Activated CD8-positive, alpha-beta memory T cell treated with anti-CD3 and anti-CD28 coated beads for 1 hour (primary cell): ENCODE data around the gene ANKRD18B.
"Not testable (repeated sequence)": the region's sequence is repeated elsewhere in the genome, so short reads cannot be mapped to it uniquely, and the experiment has no call there.

Experiments
- DNase-seq, 2 donors: peaks; one replicate each; pipeline ENCODE4 v3.0.0-alpha.2; 2020; ENCODE audit warnings: low read depth in 1 of 2; ENCODE audit errors: extremely low read depth in 1 of 2

Gene ANKRD18B

DNA sequence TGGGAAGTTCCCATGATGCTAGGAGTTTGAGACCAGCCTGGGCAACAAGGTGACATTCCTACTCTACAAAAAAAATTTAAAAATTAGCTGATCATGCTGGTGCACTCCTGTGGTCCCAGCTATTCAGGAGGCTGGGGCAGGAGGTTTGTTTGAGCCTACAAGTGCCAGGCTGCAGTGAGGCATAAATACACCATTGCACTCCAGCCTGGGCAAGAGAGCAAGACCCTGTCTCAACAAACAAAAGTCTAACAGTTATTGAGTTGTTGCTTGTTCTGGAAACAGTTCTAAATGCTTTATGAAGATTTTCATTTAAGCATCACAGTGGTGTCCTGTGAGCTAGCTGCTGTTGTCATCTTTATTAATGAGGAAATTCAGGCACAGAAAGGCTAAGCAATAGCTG lies 4.0 kb downstream of the ANKRD18B start:
- DNase-seq, result not testable (repeated sequence)

DNA sequence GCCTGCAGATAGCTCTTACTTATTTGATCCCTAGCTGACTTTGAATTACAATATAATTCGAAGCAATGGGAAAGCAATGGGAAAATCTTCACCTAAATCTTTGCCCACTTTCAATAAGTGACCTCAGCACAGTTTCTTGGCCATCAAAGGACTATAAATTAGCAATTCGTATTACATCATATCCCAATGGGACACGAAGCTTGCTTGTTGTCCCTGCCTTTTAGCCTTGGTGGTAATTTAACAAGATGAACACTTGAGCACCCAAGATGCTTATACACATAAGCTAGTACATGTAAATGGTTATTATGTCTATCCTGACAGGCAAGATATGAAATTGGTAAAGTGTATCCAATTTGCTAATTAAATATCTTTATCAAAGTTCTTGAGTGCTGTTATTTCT lies 9.9 kb downstream of the ANKRD18B start:
- DNase-seq, result not testable (repeated sequence)

DNA sequence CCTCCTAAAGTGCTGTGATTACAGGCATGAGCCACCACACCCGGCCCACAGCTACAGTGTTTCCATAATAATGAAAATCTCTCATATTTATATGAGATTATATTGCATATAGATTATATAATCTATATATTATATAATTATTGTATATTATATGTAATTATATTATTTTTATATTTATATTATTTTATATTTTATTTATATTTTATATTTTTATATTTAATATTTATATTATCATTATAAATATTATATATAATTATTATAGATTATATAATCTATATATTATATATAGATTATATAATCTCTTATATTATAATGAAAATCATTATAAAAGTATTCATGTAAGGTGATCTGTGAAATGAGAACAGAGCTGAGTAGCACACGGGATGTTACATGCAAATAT lies 11.5 kb downstream of the ANKRD18B start:
- DNase-seq, result no peak

DNA sequence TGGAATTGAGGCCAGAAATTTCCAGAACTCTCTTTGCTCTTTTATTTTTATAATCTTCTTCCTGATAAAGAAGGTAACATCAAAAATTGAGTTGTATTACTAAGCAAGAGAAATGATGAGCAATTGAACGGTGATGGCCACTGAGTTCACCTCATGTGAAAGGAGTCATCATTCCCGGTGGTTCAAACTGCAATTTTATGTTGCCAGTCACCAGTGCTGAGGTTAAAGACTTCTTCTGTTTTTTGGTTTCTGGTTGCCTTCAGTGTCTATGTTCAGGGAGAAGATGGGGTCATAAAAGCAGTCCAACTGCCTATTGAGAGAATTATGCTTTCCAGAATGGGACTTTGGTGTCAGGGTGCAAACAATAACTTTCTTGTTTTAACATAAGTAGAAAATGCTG lies 19.4 kb downstream of the ANKRD18B start:
- not testable (repeated sequence) for DNase-seq

DNA sequence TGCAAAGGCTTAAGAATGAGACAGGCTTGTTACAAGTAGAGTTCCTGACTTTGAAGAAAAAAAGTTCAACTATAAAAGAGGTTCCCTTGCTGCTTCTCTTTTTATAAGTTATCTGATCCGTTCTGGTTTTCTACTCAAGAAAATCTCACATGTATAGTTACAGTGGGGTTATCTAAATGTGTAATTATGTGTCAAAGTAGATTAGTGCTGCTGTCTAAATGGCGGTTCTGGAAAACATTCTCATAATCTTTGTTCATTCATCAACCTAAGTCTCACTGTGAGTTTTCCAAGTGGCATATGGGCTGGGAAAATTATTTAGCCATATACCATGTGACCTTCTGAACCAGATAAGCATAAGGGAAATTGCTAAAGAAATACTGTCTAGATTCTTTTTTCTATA lies 21.7 kb downstream of the ANKRD18B start:
- not testable (repeated sequence) for DNase-seq

DNA sequence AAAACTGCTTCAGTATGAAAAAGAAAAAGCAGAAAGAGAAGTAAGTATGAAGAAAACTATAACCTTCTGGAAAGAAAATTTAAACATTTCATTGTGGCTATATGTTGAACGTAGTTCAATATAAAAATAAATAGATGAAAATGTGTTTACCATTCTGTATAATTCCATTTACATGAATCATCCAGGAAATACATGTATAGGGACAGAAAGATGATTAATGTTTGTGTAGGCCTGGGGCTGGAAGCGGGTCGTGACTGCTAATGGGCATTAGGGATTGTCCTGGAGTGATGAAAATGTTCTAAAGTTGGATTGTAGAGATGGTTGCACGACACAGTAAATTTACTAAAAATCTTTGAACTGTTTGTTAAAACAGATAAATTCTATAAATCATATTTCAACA lies 24.8 kb downstream of the ANKRD18B start:
- not testable (repeated sequence) for DNase-seq

DNA sequence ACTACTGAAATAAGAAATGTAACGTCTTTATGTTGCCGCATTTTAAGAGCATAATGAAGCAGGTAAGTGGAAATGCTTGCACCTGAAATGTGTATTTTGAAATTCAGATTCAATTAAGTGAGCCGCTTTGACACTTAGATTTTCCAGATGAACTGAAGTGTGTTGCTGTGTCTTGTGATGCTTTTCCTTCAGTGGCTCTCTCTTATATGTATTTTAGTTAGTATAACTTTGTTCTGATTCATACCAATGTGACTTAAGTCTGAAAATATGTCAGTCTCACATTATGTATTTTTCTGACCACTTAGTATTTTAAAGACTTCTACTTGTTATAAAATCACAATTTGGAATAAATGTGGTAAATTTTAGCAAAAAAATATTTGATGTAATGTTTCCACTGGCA lies 25.4 kb downstream of the ANKRD18B start:
- not testable (repeated sequence) for DNase-seq

DNA sequence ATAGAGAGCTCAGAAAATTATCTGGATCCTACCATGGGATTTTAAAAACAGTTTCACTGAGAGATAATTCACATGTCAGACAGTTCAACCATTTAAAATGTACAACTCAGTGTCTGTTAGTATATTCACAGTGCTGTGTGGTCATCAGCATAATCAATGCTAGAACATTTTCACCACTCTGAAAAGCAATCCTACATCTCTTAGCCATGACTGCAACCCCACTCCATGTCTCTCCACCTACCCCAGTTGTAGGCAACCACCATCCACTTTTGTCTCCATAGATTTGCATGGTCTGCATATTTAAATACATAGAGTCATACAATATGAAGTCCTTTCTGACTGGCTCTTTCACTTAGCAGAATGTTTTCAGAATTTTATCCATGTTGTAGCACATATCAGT lies 27.1 kb downstream of the ANKRD18B start:
- not testable (repeated sequence) for DNase-seq

DNA sequence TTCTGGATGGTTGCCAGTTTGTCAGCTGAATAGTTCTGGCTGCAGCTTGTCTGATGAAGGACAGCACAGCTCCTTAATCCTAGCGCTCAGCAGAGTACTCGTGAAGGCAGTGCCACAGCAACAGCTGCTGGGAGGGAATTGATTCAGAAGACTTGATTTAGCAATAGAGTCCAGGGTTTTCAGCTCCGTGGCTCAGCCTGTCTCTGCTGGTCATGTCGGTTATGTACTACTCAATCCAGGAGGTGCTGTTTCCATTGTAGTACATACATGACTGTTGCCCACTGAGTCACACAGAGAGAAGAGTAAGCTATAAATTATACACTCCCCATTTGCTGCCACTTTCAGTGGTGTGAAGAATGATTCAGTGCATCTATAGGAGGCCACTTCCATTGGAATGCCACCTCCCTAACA lies 28.3 kb downstream of the ANKRD18B start:
- not testable (repeated sequence) for DNase-seq

DNA sequence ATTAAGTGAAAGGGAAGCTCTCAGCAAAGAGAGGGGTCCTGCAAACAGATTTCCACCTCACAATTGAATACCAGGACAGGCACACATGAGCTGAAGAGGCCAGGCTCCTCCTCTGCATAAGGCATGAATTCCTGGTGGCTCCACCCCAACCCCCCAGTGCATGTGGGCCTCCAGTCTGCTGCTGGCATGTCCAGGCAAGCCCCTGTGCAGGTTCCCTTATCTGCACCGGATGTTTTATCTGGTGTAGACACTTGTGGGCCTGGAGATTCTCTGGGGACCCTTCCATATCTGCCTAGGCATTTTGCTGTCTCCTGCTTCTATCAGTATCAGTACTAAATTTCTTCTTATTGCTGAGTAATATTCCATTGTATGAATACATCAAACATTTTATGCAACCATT lies 36.2 kb downstream of the ANKRD18B start:
- not testable (repeated sequence) for DNase-seq

DNA sequence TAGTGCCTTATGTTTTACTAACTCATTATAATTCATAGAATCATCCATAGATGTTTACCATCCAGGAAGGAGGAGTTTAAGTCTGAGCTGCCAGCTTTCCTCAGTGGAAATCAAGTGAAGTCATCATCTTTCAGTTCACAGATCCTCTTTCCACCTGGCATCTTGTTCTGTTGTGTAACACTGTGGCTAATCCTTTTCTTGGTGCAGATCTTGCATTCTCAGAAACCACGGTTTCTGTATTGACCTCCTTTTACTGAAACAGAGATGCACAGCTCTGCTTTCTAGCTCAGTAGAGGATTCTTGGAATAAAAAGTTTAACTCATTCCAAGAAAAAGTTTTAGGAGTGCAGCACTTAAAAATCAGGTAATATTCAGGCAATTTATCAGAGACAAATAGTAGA lies 38.1 kb downstream of the ANKRD18B start:
- not testable (repeated sequence) for DNase-seq

DNA sequence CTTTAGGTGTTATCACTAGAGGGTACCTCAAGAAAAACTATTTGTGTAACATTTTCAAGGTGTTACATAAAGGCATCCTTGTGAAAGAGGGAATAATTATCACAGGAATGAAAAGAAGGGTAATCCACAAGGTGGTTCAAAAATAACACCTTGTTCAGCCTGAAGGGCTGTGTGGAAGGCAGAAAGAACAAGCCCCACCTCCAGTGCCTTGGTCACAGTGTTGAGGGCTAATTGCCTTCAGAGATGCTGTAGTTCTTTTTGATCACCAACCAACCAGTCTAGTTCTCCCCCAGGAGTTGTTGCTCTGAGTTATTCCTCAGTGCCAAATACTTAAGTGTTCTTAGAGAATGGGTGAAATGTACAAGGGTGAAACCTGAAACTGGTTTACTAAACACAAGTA lies 43.7 kb downstream of the ANKRD18B start:
- DNase-seq, result not testable (repeated sequence)

DNA sequence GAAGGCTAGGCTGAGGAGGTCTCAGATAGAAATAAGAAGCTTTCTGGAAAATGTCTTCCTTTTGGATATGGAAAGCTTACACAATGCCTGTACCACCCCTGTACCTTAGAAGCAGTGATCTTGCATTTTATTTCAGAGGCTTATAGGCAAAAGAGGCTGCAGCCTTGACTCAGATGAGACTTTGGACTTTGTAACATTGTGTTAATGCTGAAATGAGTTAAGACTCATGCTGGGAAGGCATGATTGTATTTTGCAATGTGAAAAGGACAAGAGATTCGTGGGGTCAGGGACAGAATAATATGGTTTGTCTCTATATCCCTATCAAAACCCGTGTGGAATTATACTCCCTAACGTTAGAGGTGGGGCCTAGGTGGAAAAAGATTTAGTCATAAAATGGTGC lies 53.7 kb downstream of the ANKRD18B start:
- DNase-seq, result not testable (repeated sequence)

DNA sequence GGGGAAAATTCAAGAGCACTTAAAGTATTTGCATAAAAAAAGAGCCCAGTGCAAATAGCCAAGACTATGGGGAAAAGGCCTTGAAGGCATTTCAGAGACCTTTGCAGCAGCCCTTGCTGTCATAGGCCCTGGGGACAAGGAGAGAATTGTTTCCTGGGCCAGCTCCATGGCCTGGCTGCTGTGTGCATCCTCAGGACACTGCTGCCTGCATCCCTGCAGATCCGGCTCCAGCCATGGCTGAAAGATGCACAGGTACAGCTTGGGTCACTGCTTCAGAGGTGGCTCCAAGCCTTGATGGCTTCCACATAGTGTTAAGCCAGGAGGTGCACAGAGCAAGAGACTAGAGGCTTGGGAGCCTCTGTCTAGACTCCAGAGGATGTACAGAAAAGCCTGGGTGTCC lies 55.9 kb downstream of the ANKRD18B start:
- DNase-seq, result not testable (repeated sequence)

DNA sequence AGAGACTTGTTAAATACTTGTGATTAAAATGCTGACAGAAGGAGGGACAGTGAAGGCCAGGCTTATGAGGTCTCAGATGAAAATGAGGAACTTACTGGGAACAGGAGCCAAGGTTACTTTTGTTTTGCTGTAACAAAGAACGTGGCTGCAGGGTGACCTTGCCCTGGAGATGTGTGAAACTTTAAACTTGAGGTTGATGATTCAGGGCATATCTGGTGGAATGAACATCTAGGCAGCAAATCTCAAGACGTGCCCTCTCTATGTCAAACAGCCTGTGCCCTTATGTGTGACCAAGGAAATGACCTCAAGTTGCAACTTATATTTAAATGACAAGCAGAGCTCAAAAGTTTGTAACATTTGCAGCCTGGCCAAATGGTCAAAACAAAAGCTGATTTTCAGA lies 58.6 kb downstream of the ANKRD18B start:
- DNase-seq, result not testable (repeated sequence)

DNA sequence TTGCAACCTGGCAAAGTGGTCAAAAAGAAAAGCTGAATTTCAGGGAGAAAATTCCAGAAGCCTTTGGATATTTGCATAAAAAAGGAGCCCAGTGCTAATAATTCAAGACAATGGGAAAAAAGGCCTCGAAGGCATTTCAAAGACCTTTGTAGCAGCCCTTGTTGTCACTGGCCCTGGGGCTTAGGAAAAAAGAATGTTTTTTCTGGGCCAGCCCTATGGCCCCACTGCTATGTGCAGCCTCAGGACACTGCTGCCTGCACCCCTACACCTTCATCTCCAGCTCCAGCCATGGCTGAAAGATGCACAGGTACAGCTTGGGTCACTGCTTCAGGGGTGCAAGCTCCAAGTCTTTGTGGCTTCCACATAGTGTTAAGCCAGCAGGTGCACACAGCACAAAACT lies 62.1 kb downstream of the ANKRD18B start:
- DNase-seq, result not testable (repeated sequence)

DNA sequence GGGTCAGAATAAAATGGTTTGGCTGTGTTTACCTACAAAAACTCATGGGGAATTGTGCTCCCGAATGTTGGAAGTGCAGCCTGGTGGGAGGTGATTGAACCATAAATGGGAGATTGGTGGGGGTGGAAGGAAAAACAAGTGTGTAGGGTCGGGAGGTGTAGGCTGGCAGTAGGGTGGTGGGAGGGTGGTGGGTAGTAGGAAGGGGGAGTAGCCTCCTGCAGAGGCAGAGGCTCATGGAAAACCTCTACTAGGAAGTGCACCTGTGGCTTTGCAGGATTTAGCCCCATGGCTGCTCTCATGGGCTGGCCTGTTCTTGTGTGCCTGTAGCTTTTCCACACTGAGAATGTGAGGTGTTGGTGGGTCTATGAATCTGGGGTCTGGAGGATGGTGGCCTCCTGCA lies 63.7 kb downstream of the ANKRD18B start:
- DNase-seq, result not testable (repeated sequence)

DNA sequence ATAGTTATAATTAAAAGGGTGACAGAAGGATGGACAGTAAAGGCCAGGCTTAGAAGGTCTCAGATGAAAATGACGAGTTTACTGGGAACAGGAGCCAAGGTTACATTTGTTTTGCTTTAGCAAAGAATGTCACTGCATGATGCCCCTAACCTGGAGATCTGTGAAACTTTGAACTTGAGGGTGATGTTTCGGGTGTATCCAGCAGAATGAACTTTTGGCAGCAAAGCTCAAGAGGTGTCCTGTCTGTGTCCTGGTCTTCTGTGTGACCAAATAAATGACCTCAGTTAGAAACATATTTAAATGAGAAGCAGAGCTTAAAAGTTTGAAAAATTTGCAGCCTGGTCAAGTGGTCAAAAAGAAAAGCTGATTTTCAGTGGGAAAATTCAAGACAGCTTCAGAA lies 64.8 kb downstream of the ANKRD18B start:
- DNase-seq, result not testable (repeated sequence)

DNA sequence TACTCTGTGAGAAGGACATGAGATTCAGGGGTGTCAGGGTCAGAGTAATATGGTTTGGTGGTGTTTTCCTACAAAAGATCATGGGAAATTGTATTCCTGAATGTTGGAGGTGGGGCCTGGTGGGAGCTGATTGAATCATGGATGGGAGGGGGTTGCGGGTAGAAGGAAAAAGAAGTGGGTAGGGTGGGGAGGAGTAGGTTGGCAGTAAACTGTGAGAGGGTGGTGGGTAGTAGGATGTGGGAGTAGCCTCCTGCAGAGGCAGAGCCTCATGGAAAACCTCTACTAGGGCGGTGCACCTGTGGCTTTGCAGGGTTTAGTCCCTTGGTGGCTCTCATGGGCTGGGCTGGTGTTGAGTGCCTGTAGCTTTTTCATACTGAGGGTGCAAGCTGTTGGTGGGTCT lies 66.8 kb downstream of the ANKRD18B start:
- not testable (repeated sequence) for DNase-seq

DNA sequence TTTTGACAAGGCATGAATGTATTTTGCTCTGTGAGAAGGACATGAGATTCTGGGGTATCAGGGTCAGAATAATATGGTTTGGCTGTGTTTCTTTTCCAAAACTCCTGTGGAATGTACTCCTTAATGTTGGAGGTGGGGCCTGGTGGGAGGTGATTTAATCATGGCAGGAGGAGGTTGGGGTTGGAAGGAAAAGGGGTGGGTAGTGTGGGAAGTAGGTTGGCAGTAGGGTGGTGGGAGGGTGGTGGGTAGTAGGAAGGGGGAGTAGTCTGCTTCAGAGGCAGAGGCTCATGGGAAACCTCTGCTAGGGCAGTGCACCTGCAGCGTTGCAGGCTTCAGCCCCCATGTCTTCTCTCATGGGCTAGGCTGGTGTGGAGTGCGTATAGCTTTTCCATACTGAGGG lies 72.9 kb downstream of the ANKRD18B start:
- not testable (repeated sequence) for DNase-seq

DNA sequence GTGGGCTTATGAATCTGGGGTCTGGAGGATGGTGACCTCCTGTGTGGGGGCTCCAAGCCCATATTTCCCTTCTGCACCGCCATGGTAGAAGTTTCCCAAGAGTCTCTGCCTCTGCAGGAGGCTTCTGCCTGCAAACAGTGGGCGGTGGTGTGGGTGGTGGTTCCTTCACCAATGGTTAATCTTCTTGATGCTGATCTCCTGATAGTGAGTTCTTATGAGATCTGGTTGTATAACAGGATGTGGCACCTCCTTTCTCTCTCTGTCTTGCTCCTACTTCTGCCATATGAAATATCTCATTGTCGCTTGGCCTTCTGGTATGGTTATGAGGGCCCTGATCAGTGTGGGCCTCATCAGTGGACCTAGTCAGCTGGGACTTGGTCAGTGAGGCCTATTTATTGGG lies 73.3 kb downstream of the ANKRD18B start:
- DNase-seq, result not testable (repeated sequence)

DNA sequence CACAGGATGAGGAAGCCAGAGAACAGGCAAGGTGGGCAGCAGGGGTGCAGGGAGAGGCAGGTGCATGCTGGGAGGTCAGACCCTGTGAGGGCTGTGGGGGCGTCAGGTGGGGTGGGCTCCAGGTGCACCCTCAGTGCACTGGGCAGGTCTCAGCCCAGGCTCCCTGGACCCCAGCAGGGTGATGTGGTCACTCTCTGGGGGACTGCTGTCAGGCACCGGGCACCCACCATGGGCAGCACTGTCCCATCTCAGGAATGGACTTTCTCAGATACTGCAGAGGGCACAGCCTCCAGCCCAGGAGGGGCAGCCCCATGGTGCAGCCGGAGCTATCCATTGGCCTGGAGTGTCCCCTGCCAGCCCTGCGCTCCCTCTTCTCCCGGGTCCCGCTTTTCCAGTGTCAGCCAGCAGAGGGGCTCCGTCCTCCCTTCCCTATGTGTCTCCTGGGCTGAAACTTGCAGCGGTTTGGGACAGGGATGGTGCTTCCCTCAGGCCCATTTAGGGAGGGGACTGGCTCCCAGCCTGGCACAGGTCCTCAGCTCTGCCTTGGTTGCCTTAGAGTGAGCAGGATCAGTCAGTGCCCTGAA lies 74.8 kb downstream of the ANKRD18B start:
- DNase-seq, result not testable (repeated sequence)

DNA sequence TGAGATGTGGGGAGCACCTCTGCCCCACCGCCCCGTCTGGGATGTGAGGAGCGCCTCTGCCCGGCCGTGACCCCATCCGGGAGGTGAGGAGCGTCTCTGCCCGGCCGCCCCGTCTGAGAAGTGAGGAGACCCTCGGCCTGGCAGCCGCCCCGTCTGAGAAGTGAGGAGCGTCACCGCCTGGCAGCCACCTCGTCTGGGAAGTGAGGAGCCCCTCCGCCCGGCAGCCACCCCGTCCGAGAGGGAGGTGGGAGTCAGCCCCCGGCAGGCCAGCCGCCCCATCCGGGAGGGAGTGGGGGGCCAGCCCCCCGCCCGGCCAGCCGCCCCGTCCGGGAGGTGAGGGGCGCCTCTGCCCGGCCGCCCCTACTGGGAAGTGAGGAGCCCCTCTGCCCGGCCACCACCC lies 76.9 kb downstream of the ANKRD18B start:
- not testable (repeated sequence) for DNase-seq
